ENCODE data around the gene TTC21B.

DNA sequence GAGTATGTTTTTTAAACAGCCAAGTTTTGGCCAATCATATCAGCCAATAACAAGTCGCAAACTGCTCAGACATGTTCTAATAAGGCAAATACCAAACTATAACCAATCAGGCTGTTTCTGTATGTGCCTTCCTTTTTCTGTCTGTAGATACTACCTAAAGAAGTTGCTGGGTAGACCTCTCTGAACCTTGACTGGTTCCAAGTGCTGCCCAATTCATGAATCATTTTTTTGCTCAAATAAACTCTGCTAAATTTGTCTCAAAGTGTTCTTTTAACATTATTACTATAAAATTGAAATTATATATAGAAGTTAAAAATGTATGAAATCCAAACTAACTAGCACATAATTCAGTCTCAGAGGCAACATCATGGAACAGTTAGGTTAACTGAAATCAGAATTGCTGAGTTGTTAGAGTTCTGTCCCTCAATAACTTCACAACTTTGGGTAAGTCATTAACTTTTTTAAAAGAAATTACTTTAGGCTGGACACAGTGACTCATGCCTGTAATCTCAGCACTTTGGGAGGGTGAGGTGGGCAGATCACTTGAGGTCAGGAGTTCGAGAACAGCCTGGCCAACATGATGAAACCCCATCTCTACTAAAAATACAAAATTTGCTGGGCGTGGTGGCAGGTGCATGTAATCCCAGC, 4.9 kb upstream of the TTC21B start:
- TF ChIP-seq CTCF (IDR thresholded peaks at IDR 0.05) (no peak), EP300 (IDR thresholded peaks at IDR 0.05; ENCODE audit: low read depth) (no peak), POLR2A (IDR thresholded peaks at IDR 0.05) (no peak)
